AG09309 (cell line): ENCODE data around the gene MLIP.
"Not testable (repeated sequence)": the region's sequence is repeated elsewhere in the genome, so short reads cannot be mapped to it uniquely, and the experiment has no call there.

Experiments used
- DNase-seq: peaks from one replicate; pipeline ENCODE4 v3.0.0-alpha.2; 2010; ENCODE audit warnings: low read depth
- H3K4me3 ChIP-seq: 2 replicates; pipeline ENCODE4 v1.5.1; 2011; ENCODE audit warnings: mild to moderate bottlenecking, low read depth, low read length, moderate library complexity; ENCODE audit not compliant: control insufficient read depth
- CTCF ChIP-seq: IDR thresholded peaks from 2 replicates; pipeline ENCODE4 v1.5.1; 2011; ENCODE audit warnings: mild to moderate bottlenecking, low read depth, low read length, inconsistent platforms; ENCODE audit not compliant: insufficient read depth, control insufficient read depth; ENCODE audit errors: missing control alignments

Gene MLIP

DNA sequence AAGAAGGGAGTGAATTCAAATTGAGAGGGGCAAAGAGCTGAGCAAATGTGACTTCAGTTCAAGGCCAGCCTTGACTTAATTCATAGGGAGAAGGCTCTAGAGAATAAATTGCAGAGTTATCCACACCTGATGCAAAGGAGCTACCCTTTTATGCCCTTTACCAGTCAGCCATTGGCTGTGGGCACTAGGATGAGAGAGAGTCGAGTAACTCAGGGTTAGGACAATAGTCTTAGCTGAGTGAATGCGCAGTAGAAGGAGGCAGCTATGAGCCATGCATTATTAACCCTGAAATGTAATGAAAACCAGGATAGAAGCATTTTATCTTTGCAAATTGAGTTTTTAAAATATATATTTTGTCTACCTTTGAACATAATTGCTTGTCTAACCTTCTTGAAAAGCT lies 134.0 kb downstream of the MLIP start:
- no peak overlapping the region for H3K4me3 ChIP-seq
- no peak for DNase-seq
- no peak for TF ChIP-seq CTCF

- DNase-seq: no peak
- no peak for TF ChIP-seq CTCF
- no peak overlapping the region for H3K4me3 ChIP-seq
Measured at GRCh38 chr6:54248319-54248718, 137.1 kb downstream of the MLIP start.

GRCh38 chr6:54248994-54249393 lies 137.8 kb downstream of the MLIP start:
- DNase-seq: no peak

GRCh38 chr6:54249812-54250211 lies 138.6 kb downstream of the MLIP start:
- not testable (repeated sequence) for DNase-seq, H3K4me3 ChIP-seq

More at GRCh38 chr6:54248994-54249393, 137.8 kb downstream of the MLIP start:
- TF ChIP-seq CTCF: no peak
- H3K4me3 ChIP-seq: no peak overlapping the region

DNA sequence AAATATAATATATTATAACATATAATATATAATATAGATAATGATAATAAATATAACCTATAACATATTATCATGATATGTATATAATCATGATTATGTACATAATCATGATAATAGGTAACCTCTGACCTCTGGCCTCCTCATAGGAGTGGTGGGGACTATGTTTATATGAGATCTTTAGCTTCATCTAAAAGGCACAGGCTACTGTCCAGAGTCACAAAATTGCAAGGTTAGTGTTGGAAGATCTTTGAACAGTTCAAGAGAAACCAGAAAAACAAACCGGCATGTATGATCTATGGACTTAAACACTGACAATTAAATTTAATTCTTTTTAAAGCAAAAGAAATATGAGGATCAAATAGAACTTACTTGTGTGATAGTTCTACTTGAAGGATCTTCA lies 141.3 kb downstream of the MLIP start:
- no peak for DNase-seq
- no peak for TF ChIP-seq CTCF
- no peak overlapping the region for H3K4me3 ChIP-seq

GRCh38 chr6:54252916-54253315 lies 141.7 kb downstream of the MLIP start:
- H3K4me3 ChIP-seq: no peak overlapping the region
- TF ChIP-seq CTCF: no peak
- no peak for DNase-seq

DNA sequence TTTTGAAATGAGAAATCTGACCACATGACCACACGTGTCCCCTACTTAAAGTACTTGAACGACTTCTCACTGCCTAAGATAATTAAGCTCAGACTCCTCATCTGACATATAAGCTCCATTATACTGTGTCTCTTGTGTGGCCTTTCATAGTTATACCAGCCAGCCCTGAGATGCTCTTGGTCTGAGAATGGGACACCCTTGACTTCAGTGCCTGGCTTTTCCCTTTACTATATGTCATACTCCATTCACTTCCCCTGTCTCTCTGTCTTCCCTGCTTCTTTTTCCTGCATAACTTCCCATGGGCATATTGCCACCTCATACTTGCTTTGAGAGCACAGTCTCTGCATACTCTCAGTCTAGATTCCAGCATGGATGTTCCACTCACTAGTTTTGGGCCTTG lies 143.6 kb downstream of the MLIP start:
- H3K4me3 ChIP-seq: no peak overlapping the region
- DNase-seq: no peak
- TF ChIP-seq CTCF: no peak
